Liver (tissue), 9 donors: ENCODE data around the gene FBXL13. TPM values are rescaled to one million over a fixed set of nuclear protein-coding genes. Genes with fewer than 3 reads are reported as not detected.
A peak's percentile ranks its signal among the peaks of the same experiment; 100 is the strongest.

Experiments used
- DNase-seq: peaks from one replicate; pipeline ENCODE4 v3.0.0-alpha.2; 2017; ENCODE audit warnings: low spot score
- H3K27ac ChIP-seq, 2 donors: one replicate each; pipeline ENCODE4 v1.7.0; 2013; ENCODE audit warnings: inconsistent platforms in 2 of 2, low read length in 2 of 2, control low read depth in 1 of 2, low read depth in 1 of 2, mild to moderate bottlenecking in 1 of 2
- H3K27me3 ChIP-seq, 4 donors: one replicate each; pipeline versions ENCODE4 v1.6.1 to v1.7.0; 2013; ENCODE audit warnings: low read length in 3 of 4, inconsistent platforms in 1 of 4, mild to moderate bottlenecking in 1 of 4, moderate library complexity in 1 of 4; ENCODE audit not compliant: control insufficient read depth in 4 of 4, insufficient read depth in 4 of 4
- H3K36me3 ChIP-seq, 4 donors: one replicate each; pipeline versions ENCODE4 v1.6.1 to v1.7.0; 2013; ENCODE audit warnings: low read length in 3 of 4, mild to moderate bottlenecking in 3 of 4, low read depth in 1 of 4, moderate library complexity in 1 of 4; ENCODE audit not compliant: control insufficient read depth in 4 of 4, insufficient read depth in 3 of 4
- H3K4me1 ChIP-seq, 4 donors: one replicate each; pipeline versions ENCODE4 v1.6.1 to v1.7.0; 2013; ENCODE audit warnings: low read length in 3 of 4, mild to moderate bottlenecking in 3 of 4, moderate library complexity in 1 of 4; ENCODE audit not compliant: control insufficient read depth in 4 of 4, insufficient read depth in 4 of 4
- H3K4me3 ChIP-seq, 3 donors: one replicate each; pipeline versions ENCODE4 v1.6.1 to v1.7.0; 2013; ENCODE audit warnings: low read length in 3 of 3, control low read depth in 1 of 3, low read depth in 1 of 3, mild to moderate bottlenecking in 1 of 3
- H3K9ac ChIP-seq, 2 donors: one replicate each; pipeline ENCODE4 v1.7.0; 2013; ENCODE audit warnings: low read length in 2 of 2, mild to moderate bottlenecking in 2 of 2, moderate library complexity in 2 of 2, control low read depth in 1 of 2, low read depth in 1 of 2
- H3K9me3 ChIP-seq, 4 donors: one replicate each; pipeline versions ENCODE4 v1.6.1 to v1.7.0; 2013; ENCODE audit warnings: low read length in 3 of 4; ENCODE audit not compliant: control insufficient read depth in 4 of 4
- ATF3 ChIP-seq: IDR thresholded peaks from 2 replicates; pipeline ENCODE4 v1.6.1; 2016; ENCODE audit warnings: antibody characterized with exemption
- CTCF ChIP-seq: fragments of 150-350 bp; IDR thresholded peaks from 2 replicates; pipeline ENCODE4 v1.5.1; 2017; ENCODE audit warnings: improper control_type of control experiment, low read depth, low read length; ENCODE audit not compliant: missing input control
- FOXA1 ChIP-seq: IDR thresholded peaks from 2 replicates; pipeline ENCODE4 v1.6.1; 2016; ENCODE audit warnings: antibody characterized with exemption
- FOXA2 ChIP-seq: IDR thresholded peaks from 2 replicates; pipeline ENCODE4 v1.6.1; 2016; ENCODE audit warnings: antibody characterized with exemption
- HNF4A ChIP-seq, 2 donors: conservative IDR thresholded peaks; 2 replicates each; pipeline ENCODE4 v1.6.1; 2016; ENCODE audit warnings: antibody characterized with exemption in 2 of 2, mild to moderate bottlenecking in 2 of 2
- JUND ChIP-seq, 2 donors: IDR thresholded peaks; 2 replicates each; pipeline ENCODE4 v1.6.1; 2016; ENCODE audit warnings: antibody characterized with exemption in 2 of 2
- NR2F2 ChIP-seq: IDR thresholded peaks from 2 replicates; pipeline ENCODE4 v1.6.1; 2016; ENCODE audit warnings: antibody characterized with exemption
- RAD21 ChIP-seq, 2 donors: IDR thresholded peaks; 2 replicates each; pipeline ENCODE4 v1.6.1; 2016; ENCODE audit warnings: antibody characterized with exemption in 2 of 2, mild to moderate bottlenecking in 2 of 2
- REST ChIP-seq: IDR thresholded peaks from 2 replicates; pipeline ENCODE4 v1.6.1; 2016; ENCODE audit warnings: antibody characterized with exemption, mild to moderate bottlenecking
- TAF1 ChIP-seq: conservative IDR thresholded peaks from 2 replicates; pipeline ENCODE4 v1.6.1; 2016; ENCODE audit warnings: antibody characterized with exemption, mild to moderate bottlenecking
- WGBS: extraction: QIAGEN DNeasy Blood & Tissue Kit; methylation state at CpG from one replicate; pipeline ENCODE4 v1.1.7; 2013; 5-methylcytosine and 5-hydroxymethylcytosine counted together
- polyA plus RNA-seq, 2 donors: library from polyadenylated mRNA; stranded (reverse) in 1 of 2; unstranded in 1 of 2; fragments of 200-250 nt in 1 of 2; fragments of >200 nt in 1 of 2; fragmentation: Nextera tagmentation in 1 of 2; extraction: Ambion mirVana in 1 of 2; gene quantifications; one replicate each; pipeline versions ENCODE4 v1.2.1 to v1.2.3, GENCODE V29; 2013 to 2015
- total RNA-seq, 2 donors: library from RNA; depleted of rRNA; stranded (reverse); fragments of >200 nt; gene quantifications; one replicate each; pipeline ENCODE4 v1.2.3, GENCODE V29; 2014
- TF ChIP-seq, protein P1 (sequence below): IDR thresholded peaks from 2 replicates; pipeline ENCODE4 v1.6.1; 2016; ENCODE audit warnings: antibody characterized with exemption
- donor health status: healthy.
- donor health status: healthy.
- donor health status: healthy.
- donor health status: healthy.
- donor health status: healthy.

The FBXL13 gene
- total and polyA plus RNA-seq, 4 donors, result 0.03 to 0.75 (median 0.70) TPM; not detected in 1

- no peak for TF ChIP-seq CTCF
These were observed 98.1 kb downstream of the FBXL13 start (continued) for GRCh38 chr7:102976493-102976892.

- WGBS, result 91% methylated on average over 8 of the region's 8 CpGs
- H3K9me3 ChIP-seq, result no peaks in the 10 kb centered on the region
- no peaks in the 10 kb centered on the region for H3K27me3 ChIP-seq
- H3K36me3 ChIP-seq, result no peaks in the 10 kb centered on the region
- DNase-seq, result no peak
- H3K4me1 ChIP-seq, result no peaks in the 10 kb centered on the region
- TF ChIP-seq HNF4A (conservative IDR thresholded peaks at IDR 0.05) (no peak), ATF3 (no peak), FOXA2 (no peak), TAF1 (no peak), NR2F2 (no peak), FOXA1 (no peak), JUND (IDR thresholded peaks at IDR 0.05) (no peak), REST (no peak)
- TF ChIP-seq, protein P1, sequence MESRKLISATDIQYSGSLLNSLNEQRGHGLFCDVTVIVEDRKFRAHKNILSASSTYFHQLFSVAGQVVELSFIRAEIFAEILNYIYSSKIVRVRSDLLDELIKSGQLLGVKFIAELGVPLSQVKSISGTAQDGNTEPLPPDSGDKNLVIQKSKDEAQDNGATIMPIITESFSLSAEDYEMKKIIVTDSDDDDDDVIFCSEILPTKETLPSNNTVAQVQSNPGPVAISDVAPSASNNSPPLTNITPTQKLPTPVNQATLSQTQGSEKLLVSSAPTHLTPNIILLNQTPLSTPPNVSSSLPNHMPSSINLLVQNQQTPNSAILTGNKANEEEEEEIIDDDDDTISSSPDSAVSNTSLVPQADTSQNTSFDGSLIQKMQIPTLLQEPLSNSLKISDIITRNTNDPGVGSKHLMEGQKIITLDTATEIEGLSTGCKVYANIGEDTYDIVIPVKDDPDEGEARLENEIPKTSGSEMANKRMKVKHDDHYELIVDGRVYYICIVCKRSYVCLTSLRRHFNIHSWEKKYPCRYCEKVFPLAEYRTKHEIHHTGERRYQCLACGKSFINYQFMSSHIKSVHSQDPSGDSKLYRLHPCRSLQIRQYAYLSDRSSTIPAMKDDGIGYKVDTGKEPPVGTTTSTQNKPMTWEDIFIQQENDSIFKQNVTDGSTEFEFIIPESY, result no peak
- H3K4me3 ChIP-seq, result no peak overlapping the region
- no peak overlapping the region for H3K9ac ChIP-seq
- H3K27ac ChIP-seq, result no peak overlapping the region
These were observed 98.7 kb downstream of the FBXL13 start for GRCh38 chr7:102975854-102976253.

DNA sequence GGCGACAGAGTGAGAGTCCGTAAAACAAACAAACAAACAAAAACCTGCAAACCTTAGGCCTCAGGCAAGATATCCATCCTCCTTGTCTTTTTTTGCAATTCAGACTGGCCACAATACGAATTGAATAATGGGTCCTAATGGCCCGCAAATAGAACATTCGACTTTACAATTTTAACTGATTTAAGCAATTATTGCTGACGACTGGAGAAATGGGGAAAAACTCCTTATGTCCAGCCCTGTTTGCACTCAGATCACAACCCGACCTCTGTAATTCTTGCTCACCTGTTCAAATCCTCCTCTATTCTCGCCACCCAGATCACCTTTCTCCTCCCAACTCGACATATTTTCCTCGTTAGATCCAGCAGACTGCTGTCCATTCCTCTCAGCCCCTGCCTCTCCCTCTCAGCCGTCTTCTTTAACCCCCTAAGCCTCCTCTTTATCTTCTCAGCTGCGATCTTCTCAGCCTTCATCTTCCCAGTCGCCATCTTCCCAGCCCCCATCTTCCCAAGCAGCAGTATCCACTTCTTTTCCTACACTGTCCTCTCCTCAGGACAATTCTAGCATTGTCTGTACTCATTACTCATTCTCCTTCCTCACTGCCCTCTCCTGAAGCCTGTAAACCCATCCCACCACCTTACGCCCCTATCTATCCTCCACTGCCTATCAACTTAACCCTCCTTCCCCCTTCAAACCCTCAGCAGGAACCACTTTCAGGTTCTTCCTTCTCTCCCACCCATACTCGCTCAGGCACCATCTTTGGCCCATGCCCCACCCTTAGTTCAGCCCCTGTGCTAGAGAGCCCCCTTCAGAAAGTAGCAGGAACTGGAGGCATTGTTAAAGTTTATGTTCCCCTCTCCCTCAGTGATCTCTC is 100.0 kb downstream of the FBXL13 start:
- H3K4me1 ChIP-seq, result no peaks in the 10 kb centered on the region
- H3K36me3 ChIP-seq, result no peaks in the 10 kb centered on the region
- H3K4me3 ChIP-seq, result no peak overlapping the region
- WGBS, result 91% methylated on average over 15 of the region's 15 CpGs
- H3K27ac ChIP-seq, result no peak overlapping the region
- no peak for DNase-seq
- no peak overlapping the region for H3K9ac ChIP-seq
- no peaks in the 10 kb centered on the region for H3K27me3 ChIP-seq
- H3K9me3 ChIP-seq, result no peaks in the 10 kb centered on the region
- TF ChIP-seq HNF4A (conservative IDR thresholded peaks at IDR 0.05), result no peak
- TF ChIP-seq RAD21 (IDR thresholded peaks at IDR 0.05), result peak in 1 of 2 donors; percentile 35
